ENCODE data around the gene GAL3ST1.

GAL3ST1 gene

DNA sequence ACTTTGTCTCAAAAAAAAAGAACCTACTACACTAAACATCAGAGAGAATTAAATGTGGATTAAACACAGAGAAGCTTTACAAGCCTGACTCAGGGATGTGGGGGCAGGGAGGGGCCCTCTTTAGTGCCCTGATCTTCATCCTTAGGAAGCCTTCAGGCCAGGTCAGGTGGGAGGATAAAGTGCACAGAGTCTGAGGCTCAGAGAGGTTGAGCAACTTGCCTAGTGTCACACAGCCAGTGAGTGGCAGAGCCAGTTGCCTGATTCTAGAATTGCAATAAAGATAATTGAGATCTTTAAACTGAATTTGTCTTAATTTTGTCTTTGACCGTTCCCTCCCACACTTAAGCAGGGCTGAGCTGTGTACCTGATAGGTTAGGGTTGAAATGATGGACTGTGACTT lies 35.1 kb downstream of the GAL3ST1 start:
- DNase-seq (ENCODE audit: low read depth, low spot score), result no peak
- H3K4me3 ChIP-seq (ENCODE audit: low read depth, low read length), result no peak overlapping the region
- in situ Hi-C loops (cut with HindIII; ENCODE audit: low sequenced_read_pairs), result no loop called here
- TF ChIP-seq, protein P1, sequence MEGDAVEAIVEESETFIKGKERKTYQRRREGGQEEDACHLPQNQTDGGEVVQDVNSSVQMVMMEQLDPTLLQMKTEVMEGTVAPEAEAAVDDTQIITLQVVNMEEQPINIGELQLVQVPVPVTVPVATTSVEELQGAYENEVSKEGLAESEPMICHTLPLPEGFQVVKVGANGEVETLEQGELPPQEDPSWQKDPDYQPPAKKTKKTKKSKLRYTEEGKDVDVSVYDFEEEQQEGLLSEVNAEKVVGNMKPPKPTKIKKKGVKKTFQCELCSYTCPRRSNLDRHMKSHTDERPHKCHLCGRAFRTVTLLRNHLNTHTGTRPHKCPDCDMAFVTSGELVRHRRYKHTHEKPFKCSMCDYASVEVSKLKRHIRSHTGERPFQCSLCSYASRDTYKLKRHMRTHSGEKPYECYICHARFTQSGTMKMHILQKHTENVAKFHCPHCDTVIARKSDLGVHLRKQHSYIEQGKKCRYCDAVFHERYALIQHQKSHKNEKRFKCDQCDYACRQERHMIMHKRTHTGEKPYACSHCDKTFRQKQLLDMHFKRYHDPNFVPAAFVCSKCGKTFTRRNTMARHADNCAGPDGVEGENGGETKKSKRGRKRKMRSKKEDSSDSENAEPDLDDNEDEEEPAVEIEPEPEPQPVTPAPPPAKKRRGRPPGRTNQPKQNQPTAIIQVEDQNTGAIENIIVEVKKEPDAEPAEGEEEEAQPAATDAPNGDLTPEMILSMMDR (IDR thresholded peaks at IDR 0.05; ENCODE audit: low read depth, low read length), result no peak

DNA sequence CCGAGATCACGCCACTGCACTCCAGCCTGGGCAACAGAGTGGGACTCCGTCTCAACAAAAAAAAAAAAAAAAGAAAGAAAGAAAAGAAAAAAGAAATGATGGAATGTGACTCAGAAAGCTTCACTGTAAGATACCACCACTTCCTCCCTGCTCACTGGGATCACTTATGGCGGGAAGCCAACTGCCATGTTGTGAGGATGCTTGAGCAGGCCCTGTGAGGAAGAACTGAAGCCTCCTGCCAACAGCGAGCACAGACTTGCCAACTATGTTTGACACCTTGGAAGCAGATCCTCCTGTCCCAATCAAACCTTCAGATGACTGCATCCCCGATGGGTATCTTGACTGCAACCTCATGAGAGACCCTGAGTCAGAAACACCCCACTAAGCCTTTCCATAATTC lies 36.2 kb downstream of the GAL3ST1 start:
- TF ChIP-seq, protein P1 (IDR thresholded peaks at IDR 0.05; ENCODE audit: low read depth, low read length), result no peak
- peak; percentile 23 for DNase-seq (ENCODE audit: low read depth, low spot score)
- in situ Hi-C loops (cut with HindIII; ENCODE audit: low sequenced_read_pairs), result no loop called here
- H3K4me3 ChIP-seq (ENCODE audit: low read depth, low read length), result no peak overlapping the region

DNA sequence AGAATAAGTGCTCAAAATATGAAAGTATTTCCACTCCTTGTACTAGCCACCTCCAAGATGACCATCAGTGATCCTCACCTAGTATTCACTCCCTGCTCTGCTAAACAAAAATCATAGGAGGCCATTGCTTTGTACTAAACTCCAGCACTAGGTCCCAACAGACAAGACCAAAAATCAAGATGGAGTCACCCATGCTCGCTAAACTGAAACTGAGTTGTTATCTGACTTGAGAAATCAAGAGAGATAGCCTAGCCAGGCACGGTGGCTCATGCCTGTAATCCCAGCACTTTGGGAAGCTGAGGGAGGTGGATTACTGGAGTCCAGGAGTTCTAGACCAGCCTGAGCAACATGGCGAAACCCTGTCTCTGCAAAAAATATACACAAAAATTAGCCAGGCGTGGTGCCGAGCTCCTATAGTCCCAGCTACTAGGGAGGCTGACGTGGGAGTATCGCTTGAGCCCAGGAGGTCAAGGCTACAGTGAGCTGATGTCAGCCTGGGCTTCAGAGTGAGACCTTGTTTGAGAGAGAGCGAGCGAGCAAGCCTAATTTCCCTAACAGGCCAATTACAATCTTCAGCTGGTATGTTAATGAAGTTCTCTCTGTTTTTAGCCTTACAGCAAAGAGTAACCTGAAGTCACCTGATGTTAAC lies 37.3 kb downstream of the GAL3ST1 start:
- no peak overlapping the region for H3K4me3 ChIP-seq (ENCODE audit: low read depth, low read length)
- in situ Hi-C loops (cut with HindIII; ENCODE audit: low sequenced_read_pairs), result no loop called here
- DNase-seq (ENCODE audit: low read depth, low spot score), result no peak
- TF ChIP-seq, protein P1 (IDR thresholded peaks at IDR 0.05; ENCODE audit: low read depth, low read length), result no peak

DNA sequence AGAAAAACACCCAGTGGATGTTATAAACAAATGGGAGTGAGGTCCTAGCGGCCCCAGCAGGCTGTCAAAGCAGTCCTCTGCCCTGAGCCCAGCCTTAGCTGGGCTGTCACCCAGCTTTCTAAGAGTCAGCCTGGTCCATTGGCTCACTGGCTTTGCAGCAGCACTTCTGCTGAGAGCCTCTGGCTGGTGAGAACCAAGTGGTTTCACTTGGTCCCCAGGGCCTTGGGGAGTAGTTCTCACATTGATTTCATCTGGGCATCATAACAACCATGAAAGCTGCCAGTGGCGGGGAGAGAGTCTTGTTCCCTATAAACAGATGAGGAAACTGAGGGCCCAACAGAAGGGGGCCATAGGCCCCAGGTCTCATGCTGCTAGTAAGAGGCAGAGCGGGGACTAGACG lies 39.3 kb downstream of the GAL3ST1 start:
- TF ChIP-seq, protein P1 (IDR thresholded peaks at IDR 0.05; ENCODE audit: low read depth, low read length), result no peak
- H3K4me3 ChIP-seq (ENCODE audit: low read depth, low read length), result no peak overlapping the region
- DNase-seq (ENCODE audit: low read depth, low spot score), result no peak
- in situ Hi-C loops (cut with HindIII; ENCODE audit: low sequenced_read_pairs), result no loop called here

DNA sequence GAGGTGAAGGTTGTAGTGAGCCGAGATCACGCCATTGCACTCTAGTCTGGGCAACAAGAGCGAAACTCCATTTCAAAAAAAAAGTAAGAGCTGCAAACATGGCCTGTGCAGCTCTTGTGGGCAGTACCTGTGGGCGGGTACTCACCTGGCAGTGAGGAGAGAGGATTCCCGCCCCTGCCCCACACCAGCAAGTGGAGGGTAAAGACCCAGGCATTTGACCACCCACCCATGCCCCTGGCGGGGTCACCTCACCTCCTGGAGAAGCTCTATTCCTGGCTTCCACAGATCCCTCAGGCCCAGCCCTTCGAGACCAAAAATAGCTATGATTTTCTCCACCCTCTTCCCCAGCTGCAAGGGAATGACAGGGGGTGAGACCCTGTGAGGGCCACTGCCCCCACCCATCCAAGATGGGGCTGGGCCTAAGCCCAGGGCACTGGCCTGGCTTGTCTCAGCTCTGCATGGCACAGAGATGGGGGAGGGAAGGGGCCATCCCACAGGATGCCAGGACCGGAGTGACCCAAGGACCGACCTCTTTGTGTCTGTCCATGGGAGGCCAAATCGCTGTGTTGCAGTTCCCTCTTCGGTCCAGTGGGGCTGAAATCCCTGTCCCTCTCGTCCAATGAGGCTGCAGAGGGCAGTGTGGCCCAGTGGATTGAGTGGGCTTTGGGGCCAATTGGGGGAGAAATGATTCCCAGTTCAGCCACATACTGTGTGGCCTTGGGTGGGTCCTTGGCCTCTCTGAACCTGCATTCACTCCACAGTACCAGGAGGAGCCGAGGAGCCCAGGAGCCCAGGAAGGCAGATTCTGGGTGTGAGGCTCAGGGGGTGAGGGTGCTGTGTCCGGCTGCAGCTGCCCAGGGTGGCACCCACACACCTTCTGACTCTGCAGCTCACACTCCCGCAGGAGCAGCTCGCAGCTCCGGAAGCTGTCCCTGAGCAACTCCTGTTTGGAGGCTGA lies 42.5 kb downstream of the GAL3ST1 start:
- H3K4me3 ChIP-seq (ENCODE audit: low read depth, low read length), result no peak overlapping the region
- DNase-seq (ENCODE audit: low read depth, low spot score), result no peak
- TF ChIP-seq, protein P1 (IDR thresholded peaks at IDR 0.05; ENCODE audit: low read depth, low read length), result peak; percentile 4
- in situ Hi-C loops (cut with HindIII; ENCODE audit: low sequenced_read_pairs), result no loop called here

DNA sequence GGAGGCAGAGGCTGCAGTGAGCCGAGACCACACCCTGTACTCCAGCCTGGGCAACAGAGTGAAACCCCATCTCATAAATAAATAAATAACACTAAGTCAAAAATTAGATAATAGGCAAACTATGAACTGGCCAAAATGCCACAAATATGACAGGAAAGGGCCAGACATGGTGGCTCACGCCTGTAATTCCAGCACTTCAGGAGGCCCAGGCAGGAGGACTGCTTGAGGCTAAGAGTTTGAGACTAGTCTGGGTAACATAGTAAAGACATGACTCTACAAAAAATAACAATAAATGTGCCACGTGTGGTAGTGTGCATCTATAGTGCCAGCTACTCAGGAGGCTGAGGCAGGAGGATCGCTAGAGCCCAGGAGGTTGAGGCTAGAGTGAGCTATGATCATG lies 47.8 kb downstream of the GAL3ST1 start:
- no peak overlapping the region for H3K4me3 ChIP-seq (ENCODE audit: low read depth, low read length)
- TF ChIP-seq, protein P1 (IDR thresholded peaks at IDR 0.05; ENCODE audit: low read depth, low read length), result no peak
- DNase-seq (ENCODE audit: low read depth, low spot score), result no peak
- in situ Hi-C loops (cut with HindIII; ENCODE audit: low sequenced_read_pairs), result no loop called here

Data from astrocyte of the spinal cord (primary cell).